Effector CD8-positive, alpha-beta T cell (primary cell): ENCODE results near the gene LFNG.
"Not testable (repeated sequence)": the region's sequence is repeated elsewhere in the genome, so short reads cannot be mapped to it uniquely, and the experiment has no call there.

Experiments used
- DNase-seq: peaks from one replicate; lab custom pipeline; 2025; lab: John Stamatoyannopoulos, UW

Gene LFNG

GRCh38 chr7:2530071-2530987 lies 10.8 kb downstream of the LFNG start:
- peak; percentile 66 for DNase-seq

DNA sequence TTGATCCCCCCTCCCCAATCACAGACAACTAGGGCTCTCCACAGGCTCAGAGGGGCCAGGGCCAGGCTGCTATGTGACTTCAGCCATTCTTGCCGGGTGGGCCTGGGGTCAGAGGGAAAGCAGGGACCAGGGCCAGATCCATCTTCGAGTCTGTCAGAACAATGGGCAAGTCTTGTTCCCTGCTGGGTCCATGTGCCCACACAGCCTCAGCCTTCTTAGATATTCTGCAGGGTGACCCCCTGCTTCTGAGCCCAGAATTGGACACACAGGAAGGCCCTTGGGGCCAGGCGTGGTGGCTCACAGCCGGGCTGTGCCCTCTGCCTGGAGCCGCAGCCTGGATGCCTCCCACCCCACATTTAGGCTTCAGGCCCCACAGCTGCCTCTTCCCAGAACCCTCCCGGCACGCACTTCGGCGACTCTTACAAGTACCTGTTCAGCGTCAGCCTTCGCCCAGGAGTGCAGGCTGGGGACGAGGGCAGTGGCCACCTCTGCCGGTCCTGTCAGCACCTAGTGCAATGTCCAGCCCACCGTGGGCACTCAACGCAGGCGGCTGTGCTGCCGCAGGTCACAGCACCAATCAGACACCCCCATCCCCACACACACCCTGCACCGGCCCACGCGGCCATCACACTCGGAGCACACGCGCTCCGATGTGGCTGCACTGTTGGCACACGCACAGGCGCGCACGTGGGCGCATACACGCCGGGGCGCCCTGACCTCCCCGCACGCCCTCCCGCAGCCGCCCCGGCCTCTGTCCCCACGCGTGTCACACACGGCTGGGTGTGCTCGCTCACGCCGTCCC lies 11.6 kb downstream of the LFNG start:
- DNase-seq = not testable (repeated sequence)

DNA sequence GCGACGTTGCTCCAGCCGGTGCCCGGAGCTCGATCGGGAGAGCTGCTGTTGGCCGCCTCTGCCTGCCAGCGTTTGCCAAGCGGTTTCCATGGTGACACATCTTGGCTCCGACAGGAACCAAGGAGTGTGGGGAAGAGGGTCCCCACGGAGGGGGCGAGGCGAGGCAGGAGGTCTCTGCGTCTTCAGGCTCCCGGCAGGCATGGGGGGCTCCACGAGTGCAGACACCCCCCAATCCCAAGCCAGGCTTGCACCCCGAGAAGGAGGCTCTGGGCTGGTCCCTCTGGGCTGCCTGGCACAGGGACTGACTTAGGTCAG lies 12.2 kb downstream of the LFNG start:
- DNase-seq = not testable (repeated sequence)

DNA sequence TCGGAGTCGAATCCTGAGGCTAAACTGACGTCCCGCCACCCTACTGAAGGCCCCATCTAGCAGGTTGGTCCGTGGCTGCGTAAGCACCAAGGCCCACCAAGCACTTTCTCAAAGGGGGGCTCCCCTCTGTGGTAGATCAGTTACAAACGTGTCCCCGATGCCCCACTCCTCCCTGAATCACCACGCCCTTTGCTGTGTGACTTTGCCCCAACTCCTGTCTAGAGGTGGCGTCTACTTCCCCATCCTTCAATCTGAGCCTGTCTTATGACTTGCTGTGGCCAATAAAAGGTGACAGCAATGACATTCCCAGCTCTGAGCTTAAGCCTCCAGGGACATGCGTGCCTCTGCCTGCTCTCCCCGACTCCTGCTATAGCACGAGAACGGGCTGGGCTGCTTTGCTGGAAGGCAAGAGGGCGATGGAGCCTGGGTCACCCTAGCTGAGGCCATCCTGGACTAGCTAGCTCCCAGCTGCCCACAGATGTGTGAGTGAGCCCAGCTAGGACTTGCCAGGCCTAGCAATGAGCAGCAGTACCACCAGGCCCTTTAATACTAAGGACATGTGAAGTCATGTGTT lies 12.7 kb downstream of the LFNG start:
- not testable (repeated sequence) for DNase-seq

GRCh38 chr7:2532816-2533215 lies 13.2 kb downstream of the LFNG start:
- DNase-seq = not testable (repeated sequence)

- DNase-seq = not testable (repeated sequence)
Measured at GRCh38 chr7:2533566-2533965, 14.0 kb downstream of the LFNG start.

GRCh38 chr7:2534214-2534613 lies 14.6 kb downstream of the LFNG start:
- DNase-seq = not testable (repeated sequence)

DNA sequence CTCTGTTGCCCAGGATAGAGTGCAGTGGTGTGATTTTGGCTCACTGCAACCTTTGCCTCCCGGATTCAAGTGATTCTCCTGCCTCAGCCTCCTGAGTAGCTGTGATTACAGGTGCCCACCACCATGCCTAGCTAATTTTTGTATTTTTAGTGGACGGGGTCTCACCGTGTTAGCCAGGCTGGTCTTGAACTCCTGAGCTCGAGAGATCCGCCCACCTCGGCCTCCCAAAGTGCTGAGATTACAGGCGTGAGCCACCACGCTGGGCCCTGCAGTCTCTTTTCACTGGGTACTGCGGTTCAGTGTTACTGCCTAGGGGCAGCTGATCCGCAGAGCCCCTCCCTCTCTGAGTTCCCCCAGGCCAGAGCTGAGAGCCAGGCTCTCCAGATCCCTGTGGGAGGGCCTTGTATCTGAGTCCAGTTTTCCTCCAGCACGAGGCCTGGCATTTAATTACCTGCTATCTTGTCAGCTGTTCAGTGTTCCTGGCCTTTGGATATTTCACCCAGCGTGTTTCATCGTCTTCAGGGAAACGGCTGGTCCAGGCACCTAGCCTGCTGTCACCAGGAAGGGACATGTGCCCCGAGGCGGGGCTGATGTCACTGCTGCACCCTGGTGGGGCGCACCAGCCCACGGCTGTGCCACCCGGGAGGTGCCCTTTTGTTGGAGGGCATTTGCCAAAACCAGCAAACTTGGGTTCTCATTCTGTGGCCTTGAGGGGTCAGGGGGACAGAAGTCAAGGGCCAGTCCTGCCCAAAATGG lies 16.5 kb downstream of the LFNG start:
- DNase-seq = not testable (repeated sequence)

DNA sequence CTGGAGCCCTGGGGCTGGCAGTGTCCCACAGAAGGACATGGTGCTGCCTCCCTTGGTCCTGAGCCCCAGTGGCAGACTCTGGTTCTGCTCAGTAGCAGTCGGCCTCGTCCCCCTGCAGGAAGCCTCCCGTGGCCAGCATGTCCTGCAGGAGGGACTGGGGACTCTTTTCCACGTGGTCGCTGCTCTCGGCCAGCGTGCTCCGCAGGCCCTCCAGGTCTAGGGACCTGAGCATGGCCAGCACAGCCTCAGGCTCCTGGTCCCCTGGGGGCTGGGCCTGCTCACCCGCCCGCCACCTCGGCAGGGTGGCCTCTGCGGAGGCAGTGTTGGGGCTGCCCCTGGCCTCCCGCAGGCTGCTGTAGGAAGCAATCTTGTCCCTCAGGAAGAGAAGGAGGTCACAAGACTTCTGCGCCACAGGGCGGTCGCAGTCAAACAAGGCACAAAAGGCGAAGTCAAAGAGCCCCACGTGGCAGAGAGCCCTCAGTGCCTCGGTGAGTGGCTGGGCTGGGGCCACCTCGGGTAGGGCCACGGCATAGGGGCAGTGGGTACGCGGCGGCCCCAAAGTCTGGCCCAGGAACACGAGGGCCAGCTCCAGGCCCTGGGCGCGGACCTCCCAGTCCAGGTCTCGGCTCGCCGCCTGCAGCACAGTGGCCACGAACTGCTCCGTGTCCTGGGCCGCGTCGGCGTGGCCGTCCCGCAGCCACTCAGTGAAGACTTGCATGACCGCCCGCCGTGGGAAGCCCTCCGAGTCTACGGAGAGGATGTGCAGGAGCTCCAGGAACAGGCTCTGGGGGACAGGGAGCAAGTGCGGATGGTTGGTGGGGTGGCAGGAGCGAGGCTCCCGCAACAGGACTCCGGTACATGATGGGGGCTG lies 18.6 kb downstream of the LFNG start:
- DNase-seq = no peak

GRCh38 chr7:2539031-2539911 lies 19.7 kb downstream of the LFNG start:
- no peak for DNase-seq

GRCh38 chr7:2540133-2540532 lies 20.6 kb downstream of the LFNG start:
- no peak for DNase-seq

DNA sequence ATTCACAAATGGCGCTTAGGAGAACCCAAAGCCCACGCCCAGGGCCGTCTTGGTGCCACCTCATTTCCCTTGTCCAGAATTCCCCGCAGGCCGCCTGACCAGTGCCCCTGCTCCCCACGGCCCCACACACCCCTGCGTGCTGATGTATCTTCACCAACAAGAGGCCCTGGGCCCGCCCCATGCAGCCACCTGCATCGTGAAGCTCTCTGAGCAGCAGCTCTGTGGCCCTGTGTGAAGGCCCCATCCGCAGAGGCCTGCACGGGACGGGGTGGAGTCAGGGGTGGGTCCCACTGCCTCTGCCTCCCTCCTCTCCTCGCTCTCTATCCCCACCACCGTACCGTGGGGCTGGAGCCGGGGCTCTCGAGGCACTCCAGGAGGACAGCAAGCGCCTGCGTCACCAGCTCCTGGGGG lies 21.1 kb downstream of the LFNG start:
- DNase-seq = no peak

DNA sequence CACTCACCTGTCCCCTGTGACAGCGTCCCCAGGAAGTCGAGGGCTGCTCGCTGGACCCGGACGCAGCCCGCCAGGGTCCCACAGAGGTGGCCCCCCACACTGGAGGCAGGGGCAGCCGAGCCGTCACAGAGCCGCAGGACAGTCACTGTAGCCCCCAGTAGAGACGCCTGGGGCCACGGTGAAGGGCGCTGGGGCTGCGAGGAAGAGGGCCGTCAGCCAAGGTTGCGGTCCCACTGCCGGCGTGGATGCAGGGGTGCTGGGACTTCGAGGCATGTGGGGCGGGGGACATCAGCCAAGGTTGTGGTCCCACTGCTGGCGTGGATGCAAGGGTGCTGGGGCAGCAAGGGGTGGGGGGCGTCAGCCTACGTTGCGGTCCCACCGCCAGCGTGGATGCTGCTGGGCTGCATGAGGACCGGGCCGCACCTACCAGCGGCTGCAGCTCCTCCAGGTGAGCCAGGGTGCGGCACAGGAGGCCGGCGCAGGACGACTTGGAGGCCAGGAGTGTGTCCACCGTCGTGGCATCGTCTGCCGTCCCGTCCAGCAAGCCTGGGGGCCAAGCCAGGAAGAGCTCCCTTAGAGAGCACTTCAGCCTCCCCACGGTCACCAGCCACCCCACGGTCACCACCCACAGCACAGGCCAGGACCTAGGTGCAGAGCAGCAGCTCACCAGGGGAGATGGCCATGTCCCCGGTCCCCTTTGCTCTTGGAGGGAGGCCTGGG lies 21.9 kb downstream of the LFNG start:
- DNase-seq = no peak

DNA sequence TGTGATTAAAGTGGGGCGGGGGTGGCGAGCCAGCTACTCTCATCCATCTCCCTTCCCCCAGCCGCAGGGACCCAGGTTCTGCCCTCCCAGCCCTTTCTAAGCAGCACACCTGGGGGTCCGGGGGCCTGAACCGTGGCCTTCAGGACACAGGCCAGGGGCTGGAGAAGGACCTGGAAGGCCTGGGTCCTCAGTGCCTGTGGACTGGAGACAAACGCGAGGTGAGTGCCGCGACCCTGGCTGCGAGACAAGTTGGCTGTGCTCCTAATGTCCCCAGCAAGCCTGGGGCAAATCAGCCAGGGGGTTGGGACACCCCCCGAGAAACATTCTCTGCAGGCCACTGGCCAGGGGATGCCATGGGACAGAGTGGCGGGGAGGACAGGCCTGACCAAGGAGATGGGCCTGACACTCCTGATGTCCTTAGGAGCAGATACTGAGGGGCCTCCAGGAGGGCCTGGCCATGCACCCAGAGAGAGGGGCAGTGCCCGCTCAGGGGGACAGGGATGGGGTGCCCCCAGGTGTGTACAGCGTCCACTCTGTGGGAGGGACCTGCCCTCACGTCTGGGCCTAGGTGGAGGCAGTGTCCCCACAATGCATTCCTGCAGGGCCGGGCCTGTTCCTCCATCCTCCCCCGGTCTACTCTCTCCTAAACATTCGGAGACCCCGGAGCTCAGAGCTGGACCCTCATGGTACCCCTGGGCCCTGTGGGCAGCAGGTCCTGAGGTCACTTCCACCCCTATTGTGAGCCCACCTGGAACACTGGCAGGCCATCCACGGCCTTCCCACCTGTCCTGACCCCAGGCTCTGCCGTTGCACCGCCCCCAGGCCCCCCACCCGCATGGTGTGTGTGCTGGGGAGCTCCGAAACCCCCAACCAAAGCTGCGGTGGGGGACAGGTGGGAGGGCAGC lies 22.7 kb downstream of the LFNG start:
- no peak for DNase-seq

GRCh38 chr7:2542916-2543871 lies 23.6 kb downstream of the LFNG start:
- DNase-seq = no peak

- no peak for DNase-seq
Measured at GRCh38 chr7:2544541-2545188, 25.1 kb downstream of the LFNG start.
